SK-N-SH (cell line): ENCODE measurements around the gene LENG9. TPM values are rescaled to one million over a fixed set of nuclear protein-coding genes. Genes with fewer than 3 reads are reported as not detected.

Experiments used
- CTCF ChIA-PET: fragments of 300-600, 350-600 bp; formaldehyde crosslinking; extraction: SDS; loops from one replicate; lab custom pipeline; 2021; lab: Yijun Ruan, JAX
- POLR2A ChIA-PET: fragments of 350-600 bp; sonication (Branson Sonifier 250); formaldehyde crosslinking; extraction: SDS; loops from one replicate; lab custom pipeline; 2020; ENCODE audit warnings: antibody characterized with exemption, inconsistent platforms; lab: Yijun Ruan, JAX
- DNase-seq: peaks from one replicate; pipeline ENCODE4 v3.0.0; 2012
- H2AFZ ChIP-seq: fragments of 200-600 bp; sonication (generic); 2 replicates; pipeline ENCODE4 v1.8.1; 2016; ENCODE audit warnings: antibody characterized with exemption, mild to moderate bottlenecking, low read depth
- H3F3A ChIP-seq: fragments of 200-600 bp; sonication (generic); replicated peaks from 2 replicates; pipeline ENCODE3; 2016; ENCODE audit warnings: antibody characterized with exemption, mild to moderate bottlenecking; ENCODE audit not compliant: insufficient read depth
- H3K27ac ChIP-seq, 2 experiments: fragments of 200-500 bp in 1 of 2; fragments of 200-600 bp in 1 of 2; sonication (Bioruptor generic) in 1 of 2; sonication (generic), shearing (Covaris generic) in 1 of 2; 2 replicates each; pipeline versions ENCODE4 v1.5.1 to v1.6.1; 2014 to 2016; ENCODE audit warnings: low read depth in 2 of 2, inconsistent platforms in 1 of 2, low read length in 1 of 2, mild to moderate bottlenecking in 1 of 2, mixed read lengths in 1 of 2
- H3K27me3 ChIP-seq: fragments of 200-600 bp; sonication (generic), shearing (Covaris generic); 2 replicates; pipeline ENCODE4 v1.6.1; 2016; ENCODE audit warnings: mixed run types; ENCODE audit not compliant: insufficient read depth
- H3K36me3 ChIP-seq, 2 experiments: fragments of 200-500 bp in 1 of 2; fragments of 200-600 bp in 1 of 2; sonication (Bioruptor generic) in 1 of 2; sonication (generic) in 1 of 2; replicated peaks in 1 of 2; 2 replicates each; pipeline versions ENCODE3 to v1.5.1; 2014 to 2016; ENCODE audit warnings: low read length in 1 of 2, mild to moderate bottlenecking in 1 of 2; ENCODE audit not compliant: insufficient read depth in 2 of 2, control insufficient read depth in 1 of 2
- H3K4me1 ChIP-seq, 2 experiments: fragments of 200-500 bp in 1 of 2; fragments of 200-600 bp in 1 of 2; sonication (Bioruptor generic) in 1 of 2; sonication (generic), shearing (Covaris generic) in 1 of 2; 2 replicates each; pipeline versions ENCODE4 v1.5.1 to v1.6.1; 2014 to 2016; ENCODE audit warnings: low read depth in 1 of 2, low read length in 1 of 2, mixed run types in 1 of 2; ENCODE audit not compliant: insufficient read depth in 2 of 2, control insufficient read depth in 1 of 2
- H3K4me2 ChIP-seq: fragments of 200-600 bp; sonication (generic), shearing (Covaris generic); 2 replicates; pipeline ENCODE4 v1.6.1; 2017; ENCODE audit warnings: mixed run types
- H3K4me3 ChIP-seq, 2 experiments: fragments of 200-500 bp in 1 of 2; fragments of 200-600 bp in 1 of 2; sonication (Bioruptor generic) in 1 of 2; sonication (generic), shearing (Covaris generic) in 1 of 2; 2 replicates each; pipeline versions ENCODE4 v1.5.1 to v1.8.1; 2014 to 2016; ENCODE audit warnings: low read depth in 2 of 2, inconsistent platforms in 1 of 2, low read length in 1 of 2, mild to moderate bottlenecking in 1 of 2, mixed read lengths in 1 of 2, moderate library complexity in 1 of 2
- H3K79me2 ChIP-seq: fragments of 200-600 bp; sonication (generic); 2 replicates; pipeline ENCODE4 v1.8.1; 2017; ENCODE audit warnings: mild to moderate bottlenecking; ENCODE audit not compliant: insufficient read depth
- H3K9ac ChIP-seq: fragments of 200-600 bp; sonication (generic); 2 replicates; pipeline ENCODE4 v1.6.1; 2017; ENCODE audit warnings: mixed run types
- H3K9me2 ChIP-seq: fragments of 200-600 bp; sonication (generic); 2 replicates; pipeline ENCODE4 v1.6.1; 2017; ENCODE audit warnings: mixed run types
- H3K9me3 ChIP-seq: fragments of 200-600 bp; sonication (generic); 2 replicates; pipeline ENCODE4 v1.6.1; 2017; ENCODE audit warnings: mixed run types, mild to moderate bottlenecking, moderate library complexity
- H4K20me1 ChIP-seq: fragments of 200-600 bp; sonication (generic); 2 replicates; pipeline ENCODE4 v1.6.1; 2017; ENCODE audit warnings: mild to moderate bottlenecking, mixed run types; ENCODE audit not compliant: insufficient read depth
- EP300 ChIP-seq, 2 experiments: IDR thresholded peaks; 2 replicates each; pipeline versions ENCODE4 v1.4.0 to v1.6.1; 2012; ENCODE audit warnings: borderline replicate concordance in 1 of 2, low read depth in 1 of 2, low read length in 1 of 2
- MEF2A ChIP-seq: IDR thresholded peaks from 2 replicates; pipeline ENCODE4 v1.4.0; 2012; ENCODE audit warnings: low read depth, borderline replicate concordance
- REST ChIP-seq: IDR thresholded peaks from 2 replicates; pipeline ENCODE4 v1.6.1; 2012; ENCODE audit warnings: mild to moderate bottlenecking, low read depth, low read length, moderate library complexity
- SIN3A ChIP-seq: IDR thresholded peaks from 2 replicates; pipeline ENCODE4 v1.6.1; 2012; ENCODE audit warnings: low read depth, mild to moderate bottlenecking, low read length, moderate library complexity, borderline replicate concordance
- TAF1 ChIP-seq: IDR thresholded peaks from 2 replicates; pipeline ENCODE4 v1.6.1; 2012; ENCODE audit warnings: low read depth, mild to moderate bottlenecking, low read length, moderate library complexity, borderline replicate concordance
- TEAD4 ChIP-seq: IDR thresholded peaks from 2 replicates; pipeline ENCODE4 v1.4.0; 2012; ENCODE audit warnings: mild to moderate bottlenecking, borderline replicate concordance; ENCODE audit not compliant: insufficient read depth
- YY1 ChIP-seq: IDR thresholded peaks from 2 replicates; pipeline ENCODE4 v1.4.0; 2012; ENCODE audit warnings: low read depth, mild to moderate bottlenecking
- ZBTB33 ChIP-seq: IDR thresholded peaks from 2 replicates; pipeline ENCODE4 v1.4.0; 2012; ENCODE audit warnings: low read depth, borderline replicate concordance
- WGBS: methylation state at CpG from one replicate; pipeline ENCODE4 v1.1.6; 2017; ENCODE audit warnings: low lambda C conversion rate; 5-methylcytosine and 5-hydroxymethylcytosine counted together
- polyA plus RNA-seq, 3 experiments: library from polyadenylated mRNA; depleted of rRNA; stranded (reverse); fragments of >200 nt; gene quantifications; 2 replicates each; pipeline ENCODE4 v1.2.3, GENCODE V29; 2012
- TF ChIP-seq, protein P1 (sequence below): IDR thresholded peaks from 2 replicates; pipeline ENCODE4 v1.4.0; 2012; ENCODE audit warnings: low read depth, borderline replicate concordance

Gene LENG9
- polyA plus RNA-seq, 1 of the 3 experiments (the other 2 are of a cell fraction), result 0.20 TPM

- no peaks in the 10 kb centered on the region for H3K9me2 ChIP-seq
- CTCF ChIA-PET, result interaction anchor here (1.2 to 1.8 kb wide), 3 partner anchors 9 to 29 kb away, joined by 3 to 6 read pairs (median 3); no protein-coding TSS in a partner anchor
- H3K9me3 ChIP-seq, result no peaks in the 10 kb centered on the region
- H4K20me1 ChIP-seq, result peaks cover 61% of the 10 kb centered on the region
- TF ChIP-seq ZBTB33 (no peak), SIN3A (no peak), EP300 (IDR thresholded peaks at IDR 0.05; ENCODE audit: borderline replicate concordance in 1 of 2, low read depth in 1 of 2, low read length in 1 of 2) (no peak), REST (no peak), TAF1 (no peak), MEF2A (no peak), TEAD4 (no peak), YY1 (no peak)
- TF ChIP-seq, protein P1, sequence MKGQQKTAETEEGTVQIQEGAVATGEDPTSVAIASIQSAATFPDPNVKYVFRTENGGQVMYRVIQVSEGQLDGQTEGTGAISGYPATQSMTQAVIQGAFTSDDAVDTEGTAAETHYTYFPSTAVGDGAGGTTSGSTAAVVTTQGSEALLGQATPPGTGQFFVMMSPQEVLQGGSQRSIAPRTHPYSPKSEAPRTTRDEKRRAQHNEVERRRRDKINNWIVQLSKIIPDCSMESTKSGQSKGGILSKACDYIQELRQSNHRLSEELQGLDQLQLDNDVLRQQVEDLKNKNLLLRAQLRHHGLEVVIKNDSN, result no peak
- TF ChIP-seq, all 33 proteins: peak for 0
- WGBS, result 81% methylated on average over 9 of the region's 9 CpGs
- H2AFZ ChIP-seq, result no peak overlapping the region
- H3K27ac ChIP-seq, result no peak overlapping the region
- no peak for DNase-seq
- H3F3A ChIP-seq, result no peaks in the 10 kb centered on the region
- H3K36me3 ChIP-seq, result peaks cover 38 to 53% of the 10 kb centered on the region in 2 experiments
- H3K4me3 ChIP-seq, result no peak overlapping the region
- POLR2A ChIA-PET, result no interaction called here
- H3K4me1 ChIP-seq, result peaks cover 14 to 17% of the 10 kb centered on the region in 2 experiments; a peak in 2 of 4 replicates
- H3K27me3 ChIP-seq, result no peaks in the 10 kb centered on the region
- peak overlapping the region; percentile 100 for H3K4me2 ChIP-seq
- peaks cover 79% of the 10 kb centered on the region for H3K79me2 ChIP-seq
- H3K9ac ChIP-seq, result peak overlapping the region; percentile 98
Observed at GRCh38 chr19:54451331-54451871, 12.2 kb downstream of the LENG9 start.
